GM18507 (cell line): Measurements from ENCODE around the gene SNCA.

ENCODE experiments used
- DNase-seq: peaks from one replicate; pipeline ENCODE4 v3.0.0; 2011; ENCODE audit warnings: low read depth; ENCODE audit not compliant: insufficient read length; ENCODE audit errors: extremely low spot score
- FAIRE-seq: peaks from 2 replicates; lab custom pipeline; 2011; peaks lifted over from hg19 to GRCh38; lab: Jason Lieb, UNC

Gene SNCA

DNA sequence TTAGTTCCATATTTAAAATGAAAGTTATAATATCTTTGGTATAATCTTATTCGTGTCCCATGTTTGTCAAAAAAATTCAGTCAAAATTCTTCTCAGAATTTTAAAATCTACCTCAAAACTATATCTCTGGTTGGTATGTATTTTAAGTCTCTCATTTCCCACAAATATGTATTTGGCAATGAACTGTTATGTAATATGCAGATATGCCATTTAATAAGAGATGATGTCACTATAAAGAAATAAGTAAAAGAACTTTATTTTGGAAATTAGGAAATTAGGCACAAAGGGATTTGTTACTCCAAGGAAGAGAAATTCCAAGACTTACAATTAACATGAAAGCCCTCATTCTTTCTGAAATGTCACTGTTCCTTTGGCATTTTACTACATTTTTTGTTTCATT lies 15.3 kb downstream of the SNCA start:
- FAIRE-seq, result no peak
- no peak for DNase-seq

DNA sequence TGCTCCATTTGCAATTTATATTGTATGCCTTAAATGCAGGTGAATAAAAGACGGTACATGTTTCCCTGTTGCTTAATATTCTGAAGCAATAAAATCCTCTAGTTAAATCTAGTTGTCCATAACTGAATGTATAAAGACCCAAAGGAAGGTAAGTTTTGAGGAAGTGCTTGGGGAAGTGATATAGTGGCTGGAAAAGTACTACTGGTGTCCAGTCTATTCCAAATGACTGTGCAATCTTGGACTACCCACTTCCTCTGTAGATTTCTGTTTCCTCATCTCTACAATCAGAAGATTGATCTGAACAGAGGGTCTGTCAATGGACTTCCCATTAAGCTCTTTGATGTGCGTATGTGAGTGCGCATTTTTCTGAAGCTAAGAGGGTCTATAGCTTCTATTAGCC lies 17.0 kb downstream of the SNCA start:
- DNase-seq (no peak), FAIRE-seq (no peak)

DNA sequence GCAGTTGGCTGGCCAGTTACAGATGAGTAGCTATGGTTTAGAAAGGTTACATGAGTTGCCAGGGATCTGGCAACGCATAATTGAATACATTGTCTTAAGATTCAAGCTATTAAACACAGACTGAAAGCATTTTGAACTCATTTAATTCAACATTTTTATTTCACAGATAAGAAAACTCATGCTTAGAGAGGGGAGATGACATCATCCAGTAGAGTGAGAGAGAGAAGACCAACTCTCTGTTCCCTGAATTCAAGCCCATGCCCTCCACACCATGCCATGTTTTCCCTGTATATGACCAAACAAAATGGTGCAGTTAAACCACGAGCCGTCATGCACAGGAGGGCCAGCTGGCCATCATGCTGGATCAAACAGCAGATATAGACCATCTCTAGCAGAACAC lies 22.6 kb downstream of the SNCA start:
- FAIRE-seq, result no peak
- no peak for DNase-seq

DNA sequence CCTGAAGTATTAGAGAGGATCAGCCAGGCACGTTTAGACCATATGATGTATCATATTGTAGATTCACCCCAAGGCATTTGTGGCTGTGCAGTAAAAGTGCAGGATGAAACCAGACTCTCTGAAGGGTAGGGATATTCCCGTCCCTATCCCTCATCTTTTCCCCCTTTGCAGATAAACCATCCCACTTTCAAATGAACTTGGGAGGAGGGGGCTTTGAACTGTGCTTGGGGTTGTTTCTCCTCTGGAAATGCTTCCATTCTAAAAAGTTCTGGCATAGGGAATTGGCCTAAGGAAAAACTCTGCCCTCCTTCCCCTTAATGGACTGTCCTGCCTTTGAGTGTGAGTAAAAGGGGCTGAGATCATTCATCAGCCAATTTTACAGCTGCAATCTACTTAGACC lies 23.8 kb downstream of the SNCA start:
- FAIRE-seq (no peak), DNase-seq (no peak)

DNA sequence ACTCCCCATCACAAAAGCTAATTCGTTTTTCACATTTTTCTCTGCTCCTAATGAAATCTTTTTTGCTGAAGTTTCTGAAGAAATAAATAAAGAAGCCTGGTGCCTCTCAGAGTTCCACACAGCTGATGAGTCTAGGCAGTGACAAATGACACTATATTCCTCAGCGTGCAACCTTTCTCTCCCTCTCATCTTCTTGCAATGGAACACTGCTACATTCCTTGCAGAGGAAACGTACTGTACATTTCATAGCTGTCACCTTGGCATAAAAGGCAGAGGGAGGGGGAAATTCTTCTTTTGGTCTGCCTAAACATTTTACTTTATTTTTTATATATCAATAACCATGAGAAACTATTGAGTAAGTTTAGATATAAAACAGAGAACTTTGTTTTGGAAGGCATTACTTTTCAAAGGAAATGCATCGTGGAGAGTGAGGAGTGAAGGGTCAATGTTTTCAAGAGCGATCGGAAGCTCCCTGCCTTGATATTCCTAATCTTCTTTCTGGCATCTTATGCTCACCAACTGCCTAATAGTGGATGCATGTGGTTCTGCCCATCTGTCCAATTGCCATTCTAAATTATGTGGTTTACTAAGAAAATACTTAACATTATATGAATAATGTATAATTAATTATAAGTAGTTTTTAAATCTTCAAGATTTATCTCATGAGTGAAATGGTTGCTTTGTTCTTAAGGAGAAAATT lies 29.4 kb downstream of the SNCA start:
- DNase-seq (no peak), FAIRE-seq (no peak)

DNA sequence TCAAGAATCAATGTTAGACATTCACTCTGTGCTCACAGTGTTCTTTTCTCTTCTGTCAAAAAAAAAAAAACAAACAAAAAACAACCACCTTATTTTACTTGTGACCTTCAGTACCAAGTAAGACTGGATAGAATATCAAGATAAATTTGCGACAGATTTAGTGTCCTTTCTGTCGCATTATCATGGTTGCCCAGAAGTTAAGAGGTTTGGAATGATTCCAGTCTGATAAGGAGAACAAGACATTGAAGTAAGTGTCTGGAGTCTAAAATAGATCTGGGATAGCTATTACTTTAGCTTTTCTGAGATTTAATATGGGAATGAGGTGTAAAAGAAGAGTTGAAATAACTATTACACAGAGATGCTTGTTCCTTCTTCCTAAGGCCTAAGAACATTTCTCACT lies 31.7 kb downstream of the SNCA start:
- FAIRE-seq (no peak), DNase-seq (no peak)

DNA sequence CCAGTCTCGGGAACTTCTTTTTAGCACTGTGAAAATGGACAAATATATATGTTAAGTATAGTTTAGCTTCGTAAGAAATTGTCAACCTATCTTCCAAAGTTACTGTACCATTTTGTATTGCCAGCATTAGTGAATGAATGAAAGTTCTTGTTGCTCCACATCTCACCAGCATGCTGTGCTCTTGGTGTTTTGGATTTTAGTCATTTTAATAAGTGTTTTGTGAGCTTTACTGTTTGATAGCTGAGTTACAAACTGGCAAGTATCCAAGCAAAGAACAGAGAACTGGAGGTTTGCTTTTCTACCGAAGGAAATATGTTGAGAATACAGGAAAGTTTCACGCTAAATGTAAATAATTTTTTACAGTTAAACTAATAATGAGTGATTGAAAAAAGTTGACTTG lies 33.0 kb downstream of the SNCA start:
- DNase-seq, result no peak
- no peak for FAIRE-seq

DNA sequence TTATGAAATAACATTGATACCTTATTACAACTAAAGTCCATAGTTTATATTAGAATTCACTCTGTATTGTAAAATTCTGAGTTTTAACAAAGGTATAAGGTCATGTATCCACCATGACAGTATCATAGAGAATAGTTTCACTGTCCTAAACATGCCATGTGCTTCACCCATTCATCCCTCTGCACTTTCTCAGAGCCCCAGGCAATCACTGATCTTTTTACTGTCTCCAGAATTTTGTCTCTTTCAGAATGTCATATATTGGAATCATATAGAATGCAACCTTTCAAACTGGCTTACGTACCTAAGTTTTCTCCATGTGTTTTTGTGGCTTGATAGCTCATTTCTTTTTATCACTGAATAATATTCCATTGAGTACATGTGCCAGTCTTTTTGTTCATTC lies 33.9 kb downstream of the SNCA start:
- DNase-seq (no peak), FAIRE-seq (no peak)

DNA sequence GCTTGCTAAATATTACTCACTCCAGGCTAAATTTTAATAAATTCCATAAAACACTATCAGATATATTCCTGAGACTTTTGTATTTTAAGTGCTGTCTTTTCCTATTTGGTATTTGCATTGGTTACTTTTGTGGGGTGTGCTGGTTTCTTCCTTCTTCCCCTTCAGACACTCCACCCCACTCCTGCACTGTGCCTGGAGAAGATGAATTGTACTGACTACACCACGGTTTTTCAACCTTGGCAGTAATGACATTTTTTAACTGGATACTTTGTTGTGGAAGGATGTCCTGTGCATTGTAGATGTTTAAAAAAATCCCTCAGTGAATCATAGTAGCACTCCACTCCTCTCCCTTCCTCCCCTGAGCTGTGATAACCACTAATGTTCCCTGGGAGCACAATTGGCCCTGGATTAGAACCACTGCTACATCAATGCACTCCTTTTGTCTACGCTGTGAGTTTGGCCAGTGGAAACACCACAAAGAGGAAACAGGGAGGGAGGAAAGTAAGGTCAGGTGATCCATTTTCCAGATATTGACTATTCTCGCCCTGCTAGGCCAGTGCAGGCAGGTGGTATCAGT lies 36.3 kb downstream of the SNCA start:
- FAIRE-seq (no peak), DNase-seq (no peak)

DNA sequence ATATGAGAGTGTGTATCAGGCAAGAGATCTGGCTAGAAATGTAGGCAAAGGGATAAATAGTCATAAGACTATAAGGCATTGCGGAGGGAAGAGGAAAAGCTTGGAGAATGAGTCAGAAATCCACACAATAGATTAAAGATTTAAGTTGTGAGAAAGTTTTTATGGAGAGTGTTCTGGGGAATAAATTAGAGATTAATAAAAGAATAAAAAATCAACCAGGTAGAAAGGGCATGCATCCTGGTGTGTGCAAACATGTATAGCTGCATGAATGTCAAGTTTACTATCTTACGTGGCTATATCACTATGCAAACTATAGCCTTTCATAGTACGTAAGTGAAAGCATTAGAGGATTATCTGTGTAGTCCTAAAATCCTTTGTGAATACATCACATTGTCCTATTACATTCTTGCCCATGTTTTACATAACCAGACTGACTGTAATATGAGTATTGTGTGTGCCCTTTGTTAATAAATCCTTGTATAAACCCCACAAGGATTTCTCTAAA lies 36.9 kb downstream of the SNCA start:
- DNase-seq, result no peak
- FAIRE-seq, result no peak

DNA sequence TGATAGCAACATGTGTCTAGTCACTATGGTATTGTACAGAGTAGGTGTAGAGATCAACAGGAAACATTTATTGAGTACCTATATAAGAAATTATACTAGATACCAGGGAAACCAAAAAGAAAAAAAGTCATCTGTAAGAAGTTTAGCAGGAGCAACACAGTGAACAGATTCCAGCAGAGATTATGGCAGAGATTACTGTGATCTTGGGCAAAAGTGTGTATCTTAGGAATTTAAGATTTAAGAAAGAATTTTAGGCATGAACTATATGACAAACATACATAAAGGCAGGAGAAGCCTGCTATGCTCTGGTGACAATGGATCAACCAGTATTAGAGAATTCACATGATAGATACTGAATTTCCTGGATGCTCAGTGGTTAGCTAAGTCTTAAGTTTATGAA lies 37.9 kb downstream of the SNCA start:
- no peak for DNase-seq
- no peak for FAIRE-seq

DNA sequence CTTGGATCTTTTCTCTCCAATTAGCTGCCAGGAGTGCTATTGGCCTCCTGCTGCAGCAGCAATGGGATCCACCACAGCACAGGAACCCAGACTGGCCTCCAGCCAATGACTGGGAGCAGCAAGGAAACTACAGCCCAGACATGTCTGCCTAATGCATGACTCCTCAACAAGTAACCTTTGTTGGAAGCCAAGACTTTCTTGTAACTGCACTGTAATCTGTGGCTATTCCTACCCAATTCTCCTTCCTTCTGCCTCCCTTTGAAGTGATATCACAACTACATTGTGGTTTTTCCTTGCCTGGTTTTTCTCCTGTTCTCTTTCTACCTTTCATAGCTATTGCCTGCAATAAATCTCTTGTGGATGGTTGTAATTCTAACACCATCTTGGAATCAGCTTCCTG lies 39.8 kb downstream of the SNCA start:
- DNase-seq, result no peak
- no peak for FAIRE-seq

DNA sequence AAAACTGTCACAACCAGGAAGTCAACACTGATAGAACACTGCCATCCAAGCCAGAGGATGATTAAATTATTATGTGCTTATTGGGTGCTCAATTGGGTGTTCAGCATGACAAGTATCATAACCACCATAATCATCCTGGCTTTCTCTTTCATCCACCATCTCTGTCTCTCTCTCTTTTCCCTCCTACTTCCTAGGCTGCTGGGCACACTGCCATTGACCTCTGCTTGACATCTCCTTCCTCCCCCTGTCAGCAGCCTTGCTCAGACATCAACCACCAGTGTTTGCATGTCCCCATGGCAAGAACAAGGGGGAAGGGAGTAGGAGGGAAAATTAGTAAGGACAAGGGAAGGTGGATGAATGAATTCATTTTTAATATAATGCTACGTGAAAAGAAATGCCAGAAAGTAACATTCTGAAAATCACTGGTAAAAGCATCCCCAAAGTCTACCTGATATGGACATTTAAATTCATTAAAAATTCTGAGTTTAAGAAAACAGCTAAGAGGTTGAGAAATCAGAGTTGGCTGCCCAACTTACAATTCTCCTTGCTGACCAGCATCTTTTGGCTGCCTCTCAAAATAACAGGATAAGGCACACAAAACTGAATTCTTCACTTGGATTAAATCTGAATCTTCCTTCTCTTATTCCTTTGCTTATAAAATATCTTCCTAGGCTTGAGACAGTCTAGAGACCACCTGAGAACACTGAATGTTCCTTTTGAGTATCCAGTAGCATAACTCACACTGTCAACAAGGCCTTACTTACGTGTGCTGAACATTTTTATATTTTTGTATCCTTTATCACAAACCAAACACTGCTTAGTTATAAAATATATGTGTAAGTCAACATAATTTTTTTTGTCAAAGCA lies 48.5 kb downstream of the SNCA start:
- FAIRE-seq (no peak), DNase-seq (no peak)

DNA sequence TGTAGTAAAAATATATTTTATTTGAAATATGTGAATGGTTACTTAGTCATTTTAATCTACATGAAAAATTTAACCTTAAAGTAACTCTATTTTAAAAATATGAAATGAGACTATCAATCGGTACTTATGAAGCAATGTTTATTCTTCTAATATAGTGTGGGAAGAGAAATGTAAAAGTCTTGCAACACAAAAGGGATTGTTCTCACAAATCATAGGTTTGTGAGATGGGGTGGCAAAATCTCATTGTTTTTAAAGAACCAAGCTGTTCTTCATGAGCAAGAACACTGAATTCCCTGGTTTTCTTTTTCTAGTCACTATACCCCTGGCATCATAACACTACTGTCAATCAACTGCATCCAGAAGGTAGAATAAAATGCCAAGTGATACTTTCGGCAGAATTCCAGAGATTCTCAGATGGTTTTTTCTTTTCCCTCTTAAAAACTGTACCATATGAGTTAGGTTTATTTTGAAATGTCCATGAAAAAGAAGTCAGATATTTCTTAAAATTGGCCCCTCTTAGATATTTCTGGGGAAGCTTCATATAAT lies 52.2 kb downstream of the SNCA start:
- no peak for FAIRE-seq
- DNase-seq, result no peak

DNA sequence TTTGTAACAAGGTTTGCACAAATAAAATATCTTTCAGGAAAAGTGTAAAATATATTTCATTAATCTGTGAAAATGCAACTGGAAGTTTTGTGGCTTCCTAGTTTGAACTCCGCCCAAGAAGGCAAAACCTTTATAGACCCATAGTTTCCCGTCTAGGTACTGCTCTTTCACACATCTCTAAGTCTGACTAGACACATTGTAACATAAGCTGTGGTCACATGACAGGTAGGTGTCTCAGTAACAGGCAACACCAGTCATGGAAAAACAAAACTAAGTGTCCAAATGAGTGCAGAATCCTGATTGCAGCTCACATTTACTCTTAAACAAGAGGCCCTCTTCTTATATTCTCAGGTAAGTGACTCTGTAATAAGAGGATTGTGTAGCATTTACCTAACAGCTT lies 55.6 kb downstream of the SNCA start:
- DNase-seq (no peak), FAIRE-seq (no peak)

DNA sequence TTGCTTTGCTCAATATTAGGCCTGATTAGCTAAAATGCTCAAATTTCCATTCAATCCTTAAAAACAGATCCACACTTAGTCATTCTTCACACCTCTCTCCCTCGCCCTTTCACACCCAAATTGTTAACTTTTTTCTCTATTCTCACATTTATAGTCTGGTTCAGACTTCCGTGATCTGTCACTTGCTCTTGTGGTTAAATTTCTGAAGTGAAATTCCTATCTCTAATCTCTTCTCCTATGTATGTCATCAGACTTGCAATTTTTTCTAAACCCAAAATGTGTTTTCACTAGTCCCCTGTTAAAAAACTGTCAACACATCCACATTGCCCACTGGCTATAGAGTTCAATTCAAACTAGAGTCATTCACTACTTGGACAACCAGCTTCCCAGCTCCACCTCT lies 63.2 kb downstream of the SNCA start:
- no peak for FAIRE-seq

DNA sequence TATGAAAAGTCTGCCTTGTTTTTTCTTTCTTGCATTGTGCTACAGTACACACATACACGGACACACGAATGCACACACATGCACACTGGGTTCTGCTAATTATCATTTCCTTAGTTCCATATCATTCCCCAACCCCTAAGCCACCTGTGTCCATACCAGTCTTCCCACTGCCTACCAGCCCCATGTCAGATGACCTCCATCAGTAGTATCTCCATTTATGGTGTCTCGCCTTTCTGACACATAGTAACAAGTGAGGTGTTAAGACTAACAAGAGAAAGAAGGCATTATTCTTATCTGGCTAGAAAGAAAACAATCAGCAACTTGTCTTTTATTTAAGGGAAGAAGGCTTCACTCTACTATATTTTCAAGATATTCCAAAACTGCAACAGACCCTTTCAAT lies 67.1 kb downstream of the SNCA start:
- no peak for FAIRE-seq
- no peak for DNase-seq

More for the DNA sequence above, 63.2 kb downstream of the SNCA start:
- no peak for DNase-seq

DNA sequence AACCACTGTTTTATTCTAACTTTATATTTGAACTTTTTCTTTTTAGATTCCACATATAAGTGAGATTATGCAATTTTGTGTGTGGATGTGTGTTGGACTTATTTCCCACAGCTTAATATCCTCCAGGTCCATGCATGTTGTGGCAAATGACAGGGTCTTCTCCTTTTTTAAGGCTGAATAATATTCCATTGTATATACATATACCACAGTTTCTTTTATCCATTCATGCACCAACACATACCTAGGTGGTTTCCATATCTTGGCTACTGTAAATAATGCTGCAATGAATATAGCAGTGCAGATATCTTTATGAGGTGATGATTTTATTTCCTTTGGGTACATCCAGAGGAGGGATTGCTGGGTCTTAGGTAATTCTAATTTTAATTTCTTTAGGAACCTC lies 69.0 kb downstream of the SNCA start:
- FAIRE-seq (no peak), DNase-seq (no peak)

DNA sequence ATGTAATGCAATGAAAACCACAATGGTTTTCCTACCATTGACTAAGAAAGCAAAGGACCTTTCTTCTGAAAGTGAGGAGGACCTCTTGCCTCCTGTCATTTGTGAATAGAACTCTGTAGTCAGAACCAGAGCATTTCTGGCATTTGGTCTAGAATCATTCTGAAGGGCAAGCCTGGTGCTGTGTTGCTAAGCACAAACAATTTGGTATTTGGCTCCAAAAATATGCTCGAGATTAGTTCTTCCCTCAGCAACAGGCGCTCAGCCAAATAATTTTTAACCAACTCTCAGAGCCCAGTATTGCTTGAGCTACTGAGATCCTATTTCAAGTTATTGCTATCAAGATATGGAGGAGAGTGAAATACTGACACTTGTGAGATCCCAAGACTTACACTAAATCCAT lies 71.0 kb downstream of the SNCA start:
- no peak for FAIRE-seq
- DNase-seq, result no peak

DNA sequence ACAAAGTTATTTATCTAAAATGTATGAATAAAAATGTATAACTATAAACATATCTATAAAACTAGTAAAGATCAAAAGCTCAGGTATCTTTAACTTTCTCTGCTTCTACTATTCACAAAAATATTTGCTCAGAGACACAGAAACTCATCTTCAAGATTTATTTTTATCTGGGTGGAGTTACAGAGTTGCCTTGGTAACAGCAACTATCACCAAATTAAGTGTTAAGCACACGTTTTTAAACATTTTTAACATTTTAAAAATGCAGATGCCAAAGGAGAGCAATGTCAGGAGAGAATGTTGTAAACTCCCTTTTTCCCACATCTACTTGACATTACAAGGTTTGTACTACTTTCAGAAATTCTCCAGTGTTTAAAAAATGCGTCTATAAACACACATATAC lies 71.4 kb downstream of the SNCA start:
- FAIRE-seq, result no peak

More for the DNA sequence above, 71.4 kb downstream of the SNCA start:
- no peak for DNase-seq
